Measurements from ENCODE around the gene NPW.

GRCh38 chr16:2001456-2002355 is 17.9 kb upstream of the NPW start:
- TF ChIP-seq SUZ12 (IDR thresholded peaks at IDR 0.05; ENCODE audit: extremely low read depth, insufficient read depth, insufficient read length): no peak
- TF ChIP-seq YY1 (IDR thresholded peaks at IDR 0.05; ENCODE audit: insufficient read depth, insufficient read length): no peak
